HG03159 (cell line): ENCODE data around the gene DNAAF9.
A peak's percentile ranks its signal among the peaks of the same experiment; 100 is the strongest.

Experiments
- ATAC-seq: cut with Tn5 transposase; IDR thresholded peaks from one replicate; pipeline ENCODE4 v1.9.1; 2021; ENCODE audit warnings: mild to moderate bottlenecking, moderate library complexity; ENCODE audit not compliant: unreplicated experiment

The DNAAF9 gene

GRCh38 chr20:3412600-3413392 lies 5.3 kb upstream of the DNAAF9 start:
- ATAC-seq = no peak

DNA sequence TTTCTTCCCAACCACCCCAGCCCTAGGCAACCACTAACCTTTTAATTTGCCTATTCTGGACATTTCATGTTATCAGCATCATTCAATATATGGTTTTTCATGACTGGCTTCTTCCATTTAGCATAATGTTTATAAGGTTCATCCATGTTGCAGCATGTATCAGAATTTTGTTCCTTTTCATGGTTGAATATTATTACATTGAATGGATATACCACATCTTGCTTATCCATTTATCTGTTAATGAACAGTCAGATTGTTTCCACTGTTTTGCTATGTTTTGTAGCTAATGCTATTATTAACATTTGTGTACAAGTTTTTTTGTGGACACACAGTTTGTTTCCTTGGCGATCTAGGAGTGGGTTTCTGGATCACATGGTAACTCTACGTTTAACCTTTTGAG lies 3.0 kb upstream of the DNAAF9 start:
- no peak for ATAC-seq

GRCh38 chr20:3409417-3409816 lies 1.9 kb upstream of the DNAAF9 start:
- ATAC-seq = no peak

DNA sequence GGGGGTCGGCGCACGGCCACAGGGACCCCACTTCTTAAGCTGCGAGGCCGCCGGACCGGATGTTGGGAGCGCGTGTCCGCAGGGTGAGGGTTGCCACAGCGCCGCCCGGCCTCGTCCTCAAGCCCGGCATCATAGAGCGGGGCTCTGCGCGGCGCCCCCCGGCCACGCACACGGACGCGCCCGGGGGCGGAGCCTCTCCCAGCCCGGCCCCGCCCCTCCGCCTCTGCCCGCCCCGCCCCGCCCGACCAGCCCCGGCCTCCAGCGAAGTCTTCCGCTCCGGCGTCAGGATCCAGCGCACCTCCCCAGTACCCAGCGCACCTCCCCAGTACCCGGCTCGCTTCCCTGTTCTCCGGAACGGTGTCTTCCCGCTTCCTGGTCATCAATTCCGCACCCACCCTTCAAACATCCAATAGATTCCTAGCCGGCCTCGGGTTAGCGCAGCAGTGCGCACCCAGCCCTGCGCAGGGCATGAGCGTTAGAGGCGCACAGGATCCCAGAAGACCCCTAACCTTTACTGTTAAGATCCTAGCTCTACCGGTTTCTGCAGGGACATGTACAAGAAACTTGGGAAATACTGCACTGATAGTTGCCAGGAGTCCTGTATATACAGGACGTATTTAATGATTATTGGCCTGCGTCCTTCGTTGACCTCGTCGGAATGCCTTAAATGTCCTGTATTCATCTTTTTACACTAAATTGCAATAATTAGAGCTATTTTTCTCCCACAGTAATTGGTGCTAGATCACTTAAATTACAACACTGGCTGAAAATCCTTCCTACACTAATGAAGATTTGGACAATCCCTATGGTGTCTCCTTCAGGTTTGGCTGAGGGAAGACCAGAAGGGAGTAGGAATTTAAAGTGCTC lies 535 bp upstream of the DNAAF9 start:
- ATAC-seq = peak; percentile 45

- no peak for ATAC-seq
These were observed 909 bp downstream of the DNAAF9 start for GRCh38 chr20:3406481-3407039.

GRCh38 chr20:3405696-3406358 lies 1.6 kb downstream of the DNAAF9 start:
- no peak for ATAC-seq

DNA sequence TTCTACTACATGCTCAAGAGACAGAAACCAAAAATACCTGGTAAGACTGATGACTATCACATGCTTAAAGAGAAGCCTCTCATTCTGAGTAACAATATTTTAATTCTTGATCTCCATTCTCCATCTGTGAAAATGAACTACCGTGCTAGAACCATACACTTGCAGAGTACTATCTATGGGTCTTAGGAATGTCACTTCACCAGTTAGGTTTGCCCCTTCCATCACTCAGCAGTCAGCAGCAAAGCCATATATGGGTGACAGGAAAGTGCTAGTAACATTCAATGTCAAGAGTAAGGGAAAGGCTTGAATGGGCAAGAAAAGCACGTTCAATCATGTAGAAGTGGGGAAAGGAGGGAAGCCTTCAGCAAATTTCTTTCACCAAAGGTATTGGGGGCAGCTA lies 2.3 kb downstream of the DNAAF9 start:
- ATAC-seq = no peak

DNA sequence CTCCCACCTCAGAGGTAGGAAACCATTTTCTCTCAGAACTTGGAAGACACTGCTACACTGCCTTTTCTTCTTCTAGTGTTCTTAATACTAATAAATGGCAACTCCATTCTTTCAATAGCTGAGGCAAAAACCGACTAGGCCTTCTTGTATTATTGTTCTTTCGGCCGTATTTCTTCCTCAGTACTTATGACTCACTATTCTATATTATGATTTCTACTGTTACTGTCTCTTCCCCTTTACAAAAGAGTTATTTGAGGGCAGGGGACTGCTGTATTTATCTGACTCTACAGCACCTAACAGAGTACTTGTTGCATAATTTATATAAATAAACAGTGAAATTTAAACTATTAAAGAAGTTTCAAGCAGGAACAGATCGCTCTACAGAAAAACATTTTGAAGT lies 3.1 kb downstream of the DNAAF9 start:
- no peak for ATAC-seq

DNA sequence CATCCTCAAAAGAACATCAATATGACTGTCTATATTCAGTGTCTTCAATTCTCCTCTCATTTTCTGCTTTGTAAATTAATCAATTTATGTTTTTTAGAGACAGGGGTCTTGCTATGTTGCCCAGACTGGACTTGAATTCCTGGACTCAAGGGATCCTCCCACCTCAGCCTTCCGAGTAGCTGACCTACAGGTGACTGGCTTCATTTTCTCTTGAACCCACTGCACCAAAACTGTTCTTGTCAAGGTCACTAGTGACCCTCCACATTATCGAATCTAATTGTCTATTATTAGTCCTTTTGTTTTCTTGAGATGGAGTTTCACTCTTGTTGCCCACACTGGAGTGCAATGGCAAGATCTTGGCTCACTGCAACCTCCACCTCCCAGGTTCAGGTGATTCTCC lies 3.7 kb downstream of the DNAAF9 start:
- no peak for ATAC-seq

DNA sequence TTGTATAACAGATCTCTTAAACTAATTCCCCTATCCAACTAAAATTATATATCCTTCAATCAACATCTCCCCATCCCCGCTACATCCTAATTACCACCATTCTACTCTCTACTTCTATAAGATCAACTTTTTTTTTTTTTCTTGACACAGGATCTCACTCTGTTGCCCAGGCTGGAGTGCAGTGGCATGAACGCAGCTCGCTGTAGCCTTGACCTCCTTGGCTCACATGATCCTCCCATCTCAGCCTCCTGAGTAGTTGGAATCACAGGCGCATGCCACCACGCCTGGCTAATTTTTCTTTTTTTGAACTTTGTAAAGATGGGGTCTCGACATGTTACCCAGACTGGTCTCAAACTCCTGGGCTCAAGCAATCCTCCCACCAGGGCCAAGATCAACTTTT lies 5.0 kb downstream of the DNAAF9 start:
- no peak for ATAC-seq

GRCh38 chr20:3400260-3401155 lies 7.0 kb downstream of the DNAAF9 start:
- ATAC-seq = no peak

- ATAC-seq = no peak
These were observed 8.7 kb downstream of the DNAAF9 start for GRCh38 chr20:3398681-3399252.

DNA sequence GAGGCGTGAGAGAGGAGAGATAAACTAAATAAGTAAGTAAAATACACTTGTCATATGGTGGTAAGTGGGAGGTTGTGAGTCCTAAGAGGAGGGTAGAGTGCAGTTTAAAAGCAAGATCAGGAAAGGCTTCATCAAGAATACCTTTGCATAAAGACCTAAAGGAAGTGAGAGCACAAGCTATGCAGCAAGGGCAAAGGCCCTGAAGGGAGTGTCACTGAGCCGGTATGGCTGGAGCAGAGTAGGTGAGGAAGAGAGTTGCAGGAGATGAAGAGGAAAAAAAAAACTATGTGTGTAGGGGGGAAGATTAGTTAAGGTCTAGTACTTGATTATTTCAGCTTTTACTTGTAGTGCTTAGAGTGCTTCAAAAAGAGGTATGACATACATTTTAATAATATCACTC lies 11.0 kb downstream of the DNAAF9 start:
- no peak for ATAC-seq

GRCh38 chr20:3392756-3393155 lies 14.7 kb downstream of the DNAAF9 start:
- no peak for ATAC-seq

- ATAC-seq = no peak
These were observed 16.6 kb downstream of the DNAAF9 start for GRCh38 chr20:3390759-3391425.

DNA sequence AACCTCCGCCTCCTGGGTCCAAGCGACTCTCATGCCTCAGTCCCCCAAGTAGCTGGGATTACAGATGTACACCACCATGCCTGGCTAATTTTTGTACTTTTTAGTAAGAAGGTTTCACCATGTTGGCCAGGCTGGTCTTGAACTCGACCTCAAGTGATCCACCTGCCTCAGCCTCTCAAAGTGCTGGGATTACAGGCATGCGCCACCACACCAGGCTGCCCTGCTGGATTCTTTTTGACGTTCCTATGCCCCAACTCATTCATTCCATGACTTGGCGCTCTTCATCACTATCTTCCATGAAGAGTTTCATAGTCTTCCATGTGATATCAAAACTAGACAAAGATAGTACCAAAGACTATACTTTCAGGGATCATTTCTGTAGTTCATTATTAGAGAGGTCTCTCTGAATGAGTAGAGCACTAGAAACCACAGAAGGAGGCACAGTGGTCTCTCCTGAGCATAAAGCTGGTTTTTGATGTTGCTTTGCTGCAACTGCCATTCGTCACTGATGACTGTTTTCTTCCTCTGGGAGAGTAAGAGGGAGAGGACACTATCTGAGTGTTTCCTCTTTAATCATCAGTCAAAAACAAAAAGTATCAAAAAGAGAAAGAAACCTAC lies 23.5 kb downstream of the DNAAF9 start:
- ATAC-seq = no peak

GRCh38 chr20:3382836-3383235 lies 24.6 kb downstream of the DNAAF9 start:
- ATAC-seq = no peak

- ATAC-seq = no peak
These were observed 27.0 kb downstream of the DNAAF9 start for GRCh38 chr20:3380228-3381070.
